H1 (cell line): ENCODE data around the gene VIPR2. TPM values are rescaled to one million over a fixed set of nuclear protein-coding genes. Genes with fewer than 3 reads are reported as not detected.

Experiments used
- CHD1 ChIP-seq: IDR thresholded peaks from 2 replicates; pipeline ENCODE4 v1.6.1; 2012; ENCODE audit warnings: low read depth, low read length, improper control_type of control experiment
- EGR1 ChIP-seq: IDR thresholded peaks from 2 replicates; pipeline ENCODE4 v1.6.1; 2011; ENCODE audit warnings: low read depth, low read length, borderline replicate concordance
- FOSL1 ChIP-seq: IDR thresholded peaks from 2 replicates; pipeline ENCODE4 v1.6.1; 2011; ENCODE audit warnings: mild to moderate bottlenecking, low read depth, low read length, moderate library complexity; ENCODE audit not compliant: insufficient read depth
- KDM5A ChIP-seq: fragments of 200-600 bp; IDR thresholded peaks from 2 replicates; pipeline ENCODE4 v1.7.1; 2012; ENCODE audit warnings: mild to moderate bottlenecking, low read length, inconsistent platforms, mixed read lengths
- RAD21 ChIP-seq, 2 experiments: IDR thresholded peaks in 1 of 2; conservative IDR thresholded peaks in 1 of 2; 2 replicates each; pipeline ENCODE4 v1.6.1; 2011; ENCODE audit warnings: low read depth in 2 of 2, low read length in 2 of 2, improper control_type of control experiment in 1 of 2, inconsistent platforms in 1 of 2, mild to moderate bottlenecking in 1 of 2, moderate library complexity in 1 of 2
- polyA plus RNA-seq, 7 experiments: library from polyadenylated mRNA; depleted of rRNA in 3 of 7; stranded (reverse) in 5 of 7; unstranded in 2 of 7; fragments of >200 nt in 5 of 7; fragments of 200-250 nt in 2 of 7; gene quantifications; 1 replicate in 5 of 7; 2 replicates in 1 of 7; 4 replicates in 1 of 7; pipeline versions ENCODE4 v1.2.1 to v1.2.3, GENCODE V29; 2011 to 2013; ENCODE audit warnings: missing spikeins in 2 of 7, mixed read lengths in 2 of 7
- total RNA-seq: library from RNA; stranded (reverse); fragmentation: NEBNext Ultra II Directional; extraction: Animal tissue kit (Norgen Biotek cat#: 25700); gene quantifications from 2 replicates; pipeline ENCODE4 v1.2.1, GENCODE V29; 2021
- TF ChIP-seq, protein P1 (sequence below), 3 experiments: IDR thresholded peaks; 1 replicate in 2 of 3; 2 replicates in 1 of 3; pipeline versions ENCODE4 v1.5.1 to v1.6.1; 2011; ENCODE audit warnings: low read length in 3 of 3, mild to moderate bottlenecking in 3 of 3, inconsistent platforms in 2 of 3, low read depth in 1 of 3, moderate library complexity in 1 of 3; ENCODE audit not compliant: insufficient read depth in 1 of 3; ENCODE audit errors: control extremely low read depth in 1 of 3

VIPR2 gene
- total and polyA plus RNA-seq, 2 of the 8 experiments (the other 6 are each of a cell fraction or from before 2014, with no cell fraction given) = 2.4 to 6.3 TPM

DNA sequence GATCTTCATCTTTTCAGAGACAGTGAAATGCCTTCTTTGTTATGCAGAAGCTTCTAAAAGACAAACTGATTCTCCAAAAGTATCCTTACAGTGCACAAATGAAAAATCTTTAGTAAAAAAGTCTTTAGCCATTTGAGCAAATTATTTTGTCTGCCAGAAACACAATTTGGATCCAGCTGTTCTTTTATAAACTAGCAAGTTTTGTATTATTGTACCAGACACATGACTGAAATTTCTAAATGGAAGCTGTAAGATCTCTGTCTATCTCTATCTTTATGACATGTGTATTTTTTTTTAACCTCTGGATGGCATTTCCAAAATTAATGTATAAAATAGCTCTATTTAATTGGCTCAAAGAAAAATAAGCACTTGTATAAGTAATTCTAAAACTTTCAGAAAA is 68.3 kb downstream of the VIPR2 start (continued):
- TF ChIP-seq, protein P1, sequence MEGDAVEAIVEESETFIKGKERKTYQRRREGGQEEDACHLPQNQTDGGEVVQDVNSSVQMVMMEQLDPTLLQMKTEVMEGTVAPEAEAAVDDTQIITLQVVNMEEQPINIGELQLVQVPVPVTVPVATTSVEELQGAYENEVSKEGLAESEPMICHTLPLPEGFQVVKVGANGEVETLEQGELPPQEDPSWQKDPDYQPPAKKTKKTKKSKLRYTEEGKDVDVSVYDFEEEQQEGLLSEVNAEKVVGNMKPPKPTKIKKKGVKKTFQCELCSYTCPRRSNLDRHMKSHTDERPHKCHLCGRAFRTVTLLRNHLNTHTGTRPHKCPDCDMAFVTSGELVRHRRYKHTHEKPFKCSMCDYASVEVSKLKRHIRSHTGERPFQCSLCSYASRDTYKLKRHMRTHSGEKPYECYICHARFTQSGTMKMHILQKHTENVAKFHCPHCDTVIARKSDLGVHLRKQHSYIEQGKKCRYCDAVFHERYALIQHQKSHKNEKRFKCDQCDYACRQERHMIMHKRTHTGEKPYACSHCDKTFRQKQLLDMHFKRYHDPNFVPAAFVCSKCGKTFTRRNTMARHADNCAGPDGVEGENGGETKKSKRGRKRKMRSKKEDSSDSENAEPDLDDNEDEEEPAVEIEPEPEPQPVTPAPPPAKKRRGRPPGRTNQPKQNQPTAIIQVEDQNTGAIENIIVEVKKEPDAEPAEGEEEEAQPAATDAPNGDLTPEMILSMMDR (IDR thresholded peaks at IDR 0.05; ENCODE audit: control extremely low read depth in 1 of 3, insufficient read depth in 1 of 3, low read depth in 1 of 3, low read length in 3 of 3) = no peak
- no peak for TF ChIP-seq EGR1
- TF ChIP-seq FOSL1 = no peak
- no peak for TF ChIP-seq CHD1
- TF ChIP-seq RAD21 (IDR thresholded peaks at IDR 0.05 in 1 of 2, conservative IDR thresholded peaks at IDR 0.05 in 1 of 2; ENCODE audit: low read depth in 2 of 2, low read length in 2 of 2) = no peak
- TF ChIP-seq KDM5A = no peak
